ENCODE measurements around the gene IL22RA2.

IL22RA2 gene

DNA sequence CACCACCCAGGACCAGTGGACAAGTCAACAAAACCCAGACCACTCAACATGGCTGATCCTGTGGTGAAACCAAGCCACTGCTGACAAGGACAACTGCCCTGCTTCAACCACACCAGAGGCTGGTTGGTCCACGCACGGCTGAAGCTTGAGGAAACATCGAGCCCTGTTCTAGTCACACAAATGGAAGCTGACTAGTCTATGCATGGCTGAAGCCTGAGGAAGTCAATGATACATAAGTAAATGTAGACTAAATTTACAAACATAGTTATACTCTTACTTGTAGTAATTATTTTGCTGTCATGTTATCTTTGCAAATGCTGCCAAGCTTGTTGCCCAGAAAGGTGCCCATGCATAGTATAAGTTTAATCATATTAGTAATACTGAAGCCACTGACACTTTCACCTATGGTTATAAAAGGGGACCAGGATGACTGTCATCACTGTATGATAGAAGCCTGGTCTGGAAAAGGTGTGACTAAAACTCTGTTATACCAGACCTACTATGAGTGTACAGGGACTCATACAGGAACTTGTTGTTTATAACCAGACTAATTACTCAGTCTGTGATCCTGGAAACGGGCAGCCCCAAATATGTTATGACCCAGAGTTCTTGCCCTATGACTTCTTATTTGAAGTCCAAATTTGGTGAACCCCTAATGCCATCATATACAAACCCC is 5.6 kb downstream of the IL22RA2 start:
- DNase-seq (ENCODE audit: low read depth), result no peak

DNA sequence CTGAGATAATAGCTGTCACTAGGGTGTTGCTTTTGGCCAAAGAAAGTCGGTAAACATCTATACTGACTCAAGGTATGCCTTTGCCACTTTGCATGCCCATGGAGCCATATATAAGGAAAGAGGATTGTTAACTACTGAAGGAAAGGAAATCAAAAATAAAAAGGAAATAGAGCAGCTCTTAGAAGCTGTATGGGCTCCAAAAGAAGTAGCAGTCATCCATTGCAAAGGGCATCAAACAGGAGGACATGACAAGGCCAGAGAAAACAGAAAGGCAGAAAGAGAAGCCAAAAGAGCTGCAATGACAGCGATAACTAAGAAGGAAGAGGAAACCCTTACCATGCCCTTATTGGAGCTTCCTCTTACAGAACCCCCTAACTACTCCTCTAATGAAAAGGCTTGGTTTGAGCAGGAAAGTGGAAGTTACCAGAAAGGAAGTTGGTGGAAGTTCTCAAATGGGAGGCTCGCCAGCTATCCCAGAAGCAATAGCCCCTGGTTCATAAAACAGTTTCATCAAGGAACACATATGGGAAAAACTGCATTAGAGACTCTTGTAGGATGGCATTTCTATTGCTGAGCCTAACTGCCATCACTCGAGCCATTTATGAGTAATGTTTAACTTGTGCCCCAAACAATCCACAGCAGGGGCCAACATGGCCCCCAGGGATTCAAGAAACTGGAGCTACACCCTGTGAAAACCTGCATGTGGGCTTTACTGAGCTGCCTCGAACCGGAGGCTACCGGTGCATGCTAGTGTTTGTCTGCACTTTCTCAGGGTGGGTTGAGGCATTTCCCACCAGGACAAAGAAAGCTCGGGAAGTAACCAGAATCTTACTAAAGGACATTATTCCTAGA is 7.0 kb downstream of the IL22RA2 start:
- no peak for DNase-seq (ENCODE audit: low read depth)

DNA sequence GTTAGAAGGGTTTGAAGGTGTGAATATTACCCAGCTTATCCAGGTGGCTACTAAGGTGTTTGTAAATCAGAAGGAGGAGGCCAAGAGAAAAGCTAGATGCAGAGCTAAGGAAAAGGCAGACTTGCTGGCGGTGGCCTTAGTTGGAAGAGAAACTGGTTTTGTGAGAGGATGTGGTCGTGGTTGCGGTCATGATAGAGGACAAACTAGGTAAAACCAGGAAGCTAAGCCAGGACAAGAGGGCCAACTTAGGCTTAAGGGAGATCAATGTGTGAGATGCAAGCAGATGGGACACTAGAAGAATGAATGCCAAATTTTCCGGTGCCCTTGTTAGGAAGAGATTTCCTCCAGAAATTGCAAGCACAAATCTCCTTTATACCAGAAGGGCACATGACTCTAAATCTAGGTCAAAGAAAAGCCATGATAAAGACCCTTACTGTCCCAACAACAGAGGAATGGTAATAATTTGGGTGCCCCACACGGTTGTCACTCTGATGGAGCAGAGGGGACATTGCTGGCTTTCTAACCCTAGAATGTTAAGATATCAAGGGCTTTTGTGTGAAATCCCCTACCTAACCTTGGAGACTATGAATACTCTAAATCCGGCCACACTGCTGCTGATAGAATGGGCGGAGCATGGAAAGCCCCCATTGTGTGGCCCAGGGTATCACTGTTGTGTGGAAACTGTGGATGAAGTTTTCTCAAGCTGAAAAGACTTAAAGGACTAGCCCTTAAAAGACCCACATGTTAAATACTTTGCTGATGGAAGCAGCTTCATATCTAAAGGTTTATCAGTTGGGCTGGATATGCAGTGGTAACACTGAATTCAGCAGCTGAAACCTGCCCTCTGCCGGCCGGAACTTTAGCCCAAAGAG is 7.8 kb downstream of the IL22RA2 start:
- no peak for DNase-seq (ENCODE audit: low read depth)

DNA sequence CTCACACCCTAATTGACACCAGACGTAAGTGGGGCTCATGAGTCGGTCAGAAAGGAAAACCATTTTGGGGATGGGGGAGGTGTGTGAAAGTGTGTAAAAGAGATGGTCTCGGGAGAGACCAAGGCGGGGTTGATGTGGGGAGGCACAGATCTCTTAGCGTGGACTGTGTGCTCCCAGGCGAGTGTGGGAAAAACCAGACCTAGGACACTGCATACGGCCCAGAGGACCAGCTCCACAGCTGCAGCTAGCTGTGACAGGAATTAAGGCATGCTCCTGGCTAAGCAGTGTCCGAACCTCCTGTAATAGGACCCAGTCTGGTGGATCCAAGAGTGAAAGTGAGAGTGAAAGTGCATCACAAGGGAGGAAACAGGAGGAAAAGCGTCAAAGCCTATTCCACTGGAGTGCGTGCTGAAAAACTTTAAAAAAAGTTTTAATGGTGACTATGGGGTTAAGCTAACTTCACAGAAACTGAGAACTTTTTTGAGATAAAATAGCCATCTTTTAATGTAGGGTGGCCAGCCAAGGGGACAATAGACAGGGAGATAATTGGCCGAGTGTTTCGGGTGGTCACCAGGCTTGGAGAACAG is 9.6 kb downstream of the IL22RA2 start:
- no peak for DNase-seq (ENCODE audit: low read depth)

DNA sequence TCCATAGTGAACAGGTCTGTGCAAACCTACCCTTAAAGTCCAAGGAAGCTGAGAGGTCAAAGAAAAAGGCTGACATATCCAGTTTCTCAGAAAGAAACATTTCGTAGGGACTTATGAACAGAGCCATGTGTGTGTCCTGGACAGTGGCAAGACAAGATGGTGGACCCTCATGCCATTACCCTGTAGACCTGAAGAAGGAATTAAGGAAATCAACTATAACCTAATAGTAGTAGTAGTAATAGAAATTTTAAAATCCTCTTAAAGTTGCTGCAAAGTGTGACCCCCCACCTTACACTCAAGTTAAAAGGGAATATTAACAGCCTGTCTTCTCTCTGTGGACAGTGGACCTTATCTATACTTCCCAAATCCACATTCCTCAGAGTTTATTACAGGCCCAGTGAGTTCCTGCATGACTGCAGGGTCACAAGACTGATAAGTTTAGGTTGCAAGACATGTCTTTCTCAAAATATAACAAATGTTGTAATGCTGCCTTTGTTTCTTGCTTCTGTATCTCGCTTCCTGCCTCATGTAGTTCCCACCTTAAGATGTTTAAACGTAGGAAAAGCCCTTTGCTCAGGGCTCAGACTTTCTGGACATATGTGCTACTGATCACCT is 10.6 kb downstream of the IL22RA2 start:
- DNase-seq (ENCODE audit: low read depth), result no peak

DNA sequence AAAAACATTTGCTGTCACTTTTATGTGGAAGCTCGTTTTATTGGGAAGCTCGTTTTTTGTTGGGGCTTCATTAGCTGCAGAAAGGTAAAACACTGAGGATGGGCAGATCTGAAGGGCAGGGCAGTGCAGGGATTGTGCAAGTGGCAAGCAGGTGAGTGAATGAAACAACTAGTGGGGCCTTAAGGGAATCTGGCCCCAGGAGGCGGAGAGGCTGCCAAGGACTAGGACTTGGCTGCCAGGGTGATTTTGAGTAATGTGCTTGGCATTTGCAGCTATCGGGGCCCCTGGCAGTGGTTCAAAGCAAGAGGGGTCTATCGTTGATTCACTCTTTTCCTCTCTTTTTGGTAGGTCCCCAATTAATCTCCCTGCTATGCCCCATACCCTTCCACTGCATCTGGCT is 11.5 kb downstream of the IL22RA2 start:
- DNase-seq (ENCODE audit: low read depth), result no peak

DNA sequence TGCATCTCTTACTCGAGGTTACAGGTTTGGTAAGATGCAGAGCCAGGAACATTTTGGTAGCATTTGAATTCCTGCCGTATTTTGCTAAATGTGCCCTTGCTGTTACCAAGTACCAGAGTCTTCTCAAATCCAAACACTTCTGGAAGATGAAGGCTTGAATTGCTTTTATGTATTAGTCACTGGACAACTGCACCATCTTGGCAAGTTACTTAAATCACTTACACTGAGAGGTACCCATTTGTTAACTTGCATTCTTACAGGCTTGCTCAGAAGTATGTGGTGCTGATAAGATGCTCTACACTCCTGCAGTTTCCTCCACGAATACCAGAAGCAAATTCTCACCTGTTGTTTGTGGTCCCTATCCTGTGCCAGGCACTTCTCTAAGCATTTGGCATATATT is 12.7 kb downstream of the IL22RA2 start:
- DNase-seq (ENCODE audit: low read depth), result no peak

DNA sequence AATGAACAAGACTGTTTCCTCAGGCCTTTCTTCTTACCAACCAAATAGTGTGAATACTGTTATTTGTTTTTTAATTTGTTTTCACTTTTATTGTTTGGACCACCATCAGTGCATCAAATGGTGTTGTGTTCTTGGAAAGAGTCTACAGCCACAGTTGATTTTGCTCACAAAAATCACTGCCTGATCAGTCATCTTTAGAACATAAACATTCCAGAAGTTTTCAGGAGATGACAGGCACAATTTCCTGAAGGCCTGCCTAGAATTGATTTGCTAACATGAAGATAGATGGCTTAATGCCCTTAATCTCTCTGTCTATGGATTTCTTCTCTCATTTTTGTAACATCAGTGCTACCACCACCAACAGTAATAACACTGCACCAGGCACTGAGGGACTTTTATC is 13.5 kb downstream of the IL22RA2 start:
- no peak for DNase-seq (ENCODE audit: low read depth)

DNA sequence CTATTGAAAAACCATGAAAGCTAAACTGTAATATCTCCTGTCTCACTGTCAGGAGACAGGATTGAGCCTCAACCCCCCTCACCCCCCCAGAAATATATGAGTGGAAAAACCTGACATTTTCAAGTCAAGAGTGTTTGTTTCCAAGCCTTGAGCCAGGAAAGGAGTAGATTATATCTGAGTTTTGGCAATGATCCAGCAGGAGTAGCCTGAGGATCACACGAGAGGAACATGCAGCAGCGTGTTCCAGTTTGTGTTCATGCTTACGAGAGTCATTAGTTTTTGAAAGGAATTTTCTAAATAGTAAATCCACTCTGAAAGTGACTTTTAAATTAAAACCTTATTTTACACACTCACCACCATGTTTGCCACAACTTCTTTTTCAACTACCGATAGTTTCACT is 15.8 kb downstream of the IL22RA2 start:
- no peak for DNase-seq (ENCODE audit: low read depth)

DNA sequence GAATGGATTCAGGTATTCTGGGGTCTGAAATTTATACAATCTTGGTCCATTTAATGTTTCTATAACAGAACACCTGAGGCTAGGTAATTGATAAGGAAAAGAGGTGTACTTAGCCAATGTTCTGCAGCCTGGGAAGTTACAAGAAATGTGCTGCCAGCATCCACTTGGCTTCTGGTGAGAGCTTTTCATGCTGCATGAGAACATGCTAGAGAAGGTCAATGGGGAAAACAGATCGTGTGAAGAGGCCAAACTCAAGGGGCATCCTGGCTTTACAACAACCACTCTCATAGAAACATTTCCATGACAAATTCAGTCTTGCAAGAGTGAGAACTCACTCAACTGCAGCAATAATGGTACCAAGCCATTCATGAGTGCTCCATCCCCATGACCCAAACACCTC is 16.8 kb downstream of the IL22RA2 start:
- no peak for DNase-seq (ENCODE audit: low read depth)

DNA sequence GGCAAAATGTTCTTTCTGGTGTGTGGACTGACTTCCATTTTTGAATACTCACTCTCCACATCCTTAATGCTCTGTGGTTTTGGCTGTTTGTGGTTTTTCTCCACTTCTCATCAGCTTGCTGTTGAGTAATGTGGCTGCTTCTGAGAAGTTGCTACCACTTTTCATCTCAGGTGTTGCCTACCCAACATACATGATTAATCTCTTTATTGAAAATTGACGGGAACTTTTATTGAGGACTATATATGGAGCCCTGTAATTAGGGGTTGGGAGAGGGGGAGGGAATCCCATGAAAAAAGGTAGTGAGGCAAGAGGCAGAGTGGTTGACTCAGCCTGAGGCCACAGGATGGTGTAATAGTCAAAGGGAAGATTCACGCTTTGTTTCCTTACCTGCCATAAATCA is 17.6 kb downstream of the IL22RA2 start:
- DNase-seq (ENCODE audit: low read depth), result peak; percentile 54

DNA sequence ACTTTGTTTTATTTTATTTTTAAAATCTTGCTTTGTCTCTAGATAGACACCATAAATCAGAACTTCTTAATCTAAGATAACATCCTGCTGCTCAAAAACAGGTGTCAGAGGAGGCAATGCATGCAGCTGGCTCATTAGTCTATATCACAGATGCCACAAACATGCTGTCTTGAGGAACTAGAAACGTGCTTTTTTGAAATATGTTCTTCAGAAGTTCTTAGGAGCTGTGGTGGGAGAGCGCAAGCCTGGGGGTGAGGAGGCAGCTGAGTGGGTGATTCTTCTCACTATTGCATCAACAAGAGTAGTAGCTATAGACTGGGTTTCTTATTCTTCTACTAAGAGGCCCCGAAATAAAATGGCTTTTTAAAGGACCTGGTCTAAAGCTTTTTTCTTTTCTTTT is 23.4 kb downstream of the IL22RA2 start:
- DNase-seq (ENCODE audit: low read depth), result no peak

DNA sequence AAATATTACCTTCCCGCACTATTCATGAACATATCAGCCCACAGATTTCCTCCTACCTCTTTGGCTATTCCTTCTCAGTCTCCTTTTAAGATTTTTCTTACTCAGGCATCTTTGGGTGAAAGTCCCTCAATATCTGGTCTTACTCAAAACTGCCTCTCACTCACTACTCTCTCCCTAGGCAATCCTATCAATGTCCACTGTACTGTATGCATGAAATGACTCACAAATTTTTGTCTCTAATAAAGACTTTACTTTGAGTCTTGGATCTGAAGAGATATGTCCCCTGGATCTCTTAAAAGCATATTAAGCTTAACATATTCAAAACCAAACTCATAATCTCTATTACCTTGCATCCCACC is 24.4 kb downstream of the IL22RA2 start:
- DNase-seq (ENCODE audit: low read depth), result no peak

DNA sequence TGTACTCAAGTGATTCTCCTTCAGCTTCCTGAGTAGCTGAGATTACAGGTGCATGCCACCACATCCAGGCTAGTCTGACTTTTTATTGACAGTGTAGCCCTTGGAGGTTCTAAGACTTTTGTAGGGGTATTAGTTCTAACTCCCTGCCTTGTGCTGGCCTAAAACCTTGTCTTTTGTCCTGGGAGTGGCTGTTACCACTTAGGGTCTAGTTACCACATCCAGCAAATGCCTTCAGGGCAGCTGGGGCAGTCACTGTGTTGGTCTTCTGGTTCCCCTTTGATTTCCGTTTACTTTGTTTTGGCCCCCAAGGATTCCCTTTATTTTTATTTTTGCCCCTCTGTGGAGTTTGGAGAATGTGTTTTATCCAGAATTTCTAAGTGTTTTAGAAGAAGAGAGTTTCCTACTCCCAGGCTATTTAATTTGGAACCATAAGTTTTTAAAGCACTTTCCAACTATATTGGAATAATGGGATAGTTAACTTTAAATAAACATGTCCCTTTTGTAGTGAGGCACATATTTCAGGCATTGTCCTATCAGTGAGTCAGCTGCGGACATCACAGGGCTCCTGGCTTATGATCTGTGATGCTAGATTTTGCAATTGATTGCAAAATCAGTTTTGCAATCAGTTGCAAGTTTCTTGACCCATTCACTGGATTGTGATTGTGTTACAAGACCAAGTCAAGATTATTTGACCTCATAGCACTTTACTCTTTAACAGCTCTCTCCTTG is 25.0 kb downstream of the IL22RA2 start:
- DNase-seq (ENCODE audit: low read depth), result peak; percentile 79

DNA sequence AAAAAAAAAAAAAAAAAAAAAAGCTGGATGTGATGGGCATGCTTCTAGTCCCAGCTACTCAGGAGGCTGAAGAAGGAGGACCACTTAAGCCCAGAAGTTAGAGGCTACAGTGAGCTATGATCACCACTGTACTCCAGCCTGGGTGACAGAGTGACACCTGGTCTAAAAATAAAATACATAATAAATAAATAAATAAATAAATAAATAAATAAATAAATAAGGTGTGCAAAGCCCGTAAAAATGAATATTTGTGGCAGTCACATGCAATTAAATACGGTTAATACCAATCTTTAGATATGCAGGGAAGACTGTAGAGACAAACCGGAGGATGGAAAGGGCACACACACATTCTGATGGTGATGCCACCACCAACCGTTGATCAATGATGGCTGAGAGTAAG is 26.2 kb downstream of the IL22RA2 start:
- DNase-seq (ENCODE audit: low read depth), result no peak

DNA sequence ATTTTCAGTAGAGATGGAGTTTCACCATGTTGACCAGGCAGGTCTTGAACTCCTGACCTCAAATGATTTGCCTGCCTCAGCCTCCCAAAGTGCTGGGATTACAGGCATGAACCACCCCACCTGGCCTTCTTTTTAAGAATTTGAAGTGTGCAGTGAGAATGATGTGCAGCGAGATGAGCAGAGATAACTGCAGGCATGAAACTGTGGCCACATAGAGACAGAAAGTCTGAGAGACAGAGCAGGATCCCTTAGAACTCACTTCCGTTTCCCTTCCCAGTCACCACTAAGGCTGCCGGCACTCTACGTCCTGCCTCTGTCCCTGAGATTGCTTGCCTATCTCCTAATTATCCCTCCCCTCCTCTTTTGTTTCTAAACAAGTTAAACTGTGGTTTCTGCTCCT is 27.2 kb downstream of the IL22RA2 start:
- no peak for DNase-seq (ENCODE audit: low read depth)

DNA sequence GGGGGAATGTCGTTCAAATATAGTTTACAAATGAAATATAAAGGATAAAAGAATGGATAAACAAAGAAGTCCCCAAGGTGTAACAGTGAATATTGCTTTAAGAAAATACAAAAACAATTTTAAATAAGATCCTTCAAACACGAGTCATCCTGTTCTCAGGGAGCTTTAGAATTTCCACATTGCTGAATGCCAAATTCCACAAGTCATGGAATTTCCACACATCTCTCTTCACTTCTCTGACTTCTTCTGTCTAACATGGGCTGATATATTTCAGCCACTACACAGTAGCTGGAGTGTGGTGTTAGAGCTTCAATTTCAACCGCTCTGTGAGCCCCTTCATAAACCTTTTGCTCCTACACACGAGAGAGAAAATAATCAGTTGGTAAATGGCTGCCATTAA is 28.0 kb downstream of the IL22RA2 start:
- no peak for DNase-seq (ENCODE audit: low read depth)

DNA sequence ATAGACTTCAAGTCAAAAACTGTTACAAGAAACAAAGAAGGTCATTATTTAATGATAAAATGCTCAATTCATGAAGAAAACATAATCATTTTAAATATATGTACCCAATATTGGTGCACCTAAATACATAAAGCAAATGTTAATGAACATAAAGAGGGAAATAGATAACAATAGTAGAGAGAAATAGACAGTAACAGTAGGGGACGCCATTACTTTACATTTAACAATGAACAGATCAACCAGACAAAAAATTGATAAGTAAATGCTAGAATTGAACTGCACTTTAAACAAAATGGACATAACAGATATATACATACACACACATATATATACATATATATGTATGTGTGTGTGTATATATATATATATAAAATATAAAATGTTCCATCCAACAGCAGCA is 37.4 kb downstream of the IL22RA2 start:
- no peak for DNase-seq (ENCODE audit: low read depth)

DNA sequence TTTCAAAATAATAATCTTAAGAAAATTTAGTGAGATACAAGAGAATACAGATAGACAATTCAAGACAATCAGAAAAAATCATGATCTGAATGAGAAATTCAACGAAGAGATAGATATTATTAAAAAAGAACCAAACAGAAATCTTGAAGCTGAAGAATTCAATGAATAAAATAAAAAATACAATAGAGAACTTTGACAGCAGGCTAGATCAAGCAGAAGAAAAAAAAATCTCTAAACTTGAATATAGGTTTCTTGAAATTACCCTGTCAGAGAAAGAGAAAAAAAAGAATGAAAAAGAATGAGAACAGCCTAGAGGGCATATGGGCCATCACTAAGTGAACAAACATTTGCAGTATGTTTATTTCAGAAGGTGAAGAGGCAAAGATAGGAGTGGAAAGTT is 39.0 kb downstream of the IL22RA2 start:
- DNase-seq (ENCODE audit: low read depth), result no peak

DNA sequence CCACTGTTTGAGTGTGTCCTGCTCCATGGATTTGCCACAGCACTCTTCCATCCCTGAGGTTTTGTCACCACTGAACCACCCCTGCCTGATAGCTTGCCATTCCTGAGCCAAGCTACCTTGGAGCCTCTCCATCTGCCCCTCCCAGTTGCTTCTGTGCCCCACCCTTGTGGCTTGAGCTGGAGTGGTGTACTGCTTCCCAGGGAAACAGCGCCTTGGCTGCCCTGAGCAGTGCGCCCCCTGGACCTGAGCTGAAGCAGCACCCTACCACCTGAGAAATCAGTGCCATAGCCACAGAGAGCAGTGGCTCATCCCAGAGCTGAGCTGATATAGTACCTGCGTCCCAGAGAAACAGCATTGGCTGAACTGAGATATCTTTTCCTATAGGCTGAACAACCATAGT is 40.3 kb downstream of the IL22RA2 start:
- DNase-seq (ENCODE audit: low read depth), result no peak

DNA sequence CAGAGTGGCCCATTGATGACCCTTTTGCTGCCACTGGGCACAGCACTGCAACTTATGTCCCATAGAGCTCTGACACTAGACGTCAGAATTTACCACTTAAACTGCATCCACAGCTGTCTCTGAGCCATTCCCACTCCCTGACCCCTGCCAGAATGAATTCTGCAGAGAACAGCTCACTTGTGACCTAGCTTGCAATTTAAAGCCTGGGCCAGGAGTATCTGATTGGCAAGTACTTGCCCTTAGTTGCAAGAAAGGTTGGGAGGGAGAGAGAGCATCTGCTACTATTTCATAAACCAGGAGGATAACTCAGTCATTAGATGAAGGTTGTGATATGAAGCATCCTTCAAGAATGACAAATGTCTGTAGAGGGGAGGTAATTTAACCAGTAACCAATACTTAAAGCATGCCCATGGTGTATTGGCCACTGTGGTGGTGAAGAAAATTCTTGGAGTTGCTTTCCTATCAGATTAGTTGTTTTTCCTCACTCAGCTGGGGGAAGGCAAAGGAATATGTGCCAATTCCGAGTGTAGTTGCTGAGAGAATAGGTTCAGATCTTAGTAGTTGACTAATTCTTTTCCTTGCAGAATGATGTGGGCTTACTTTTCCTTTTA is 46.5 kb downstream of the IL22RA2 start:
- DNase-seq (ENCODE audit: low read depth), result no peak

Measured in HS-5 (cell line).